ENCODE data around the gene VAV3. TPM values are rescaled to one million over a fixed set of nuclear protein-coding genes. Genes with fewer than 3 reads are reported as not detected.

Gene VAV3
- total RNA-seq, 3 donors from 2014 or later = 5.4 to 8.8 (median 5.8) TPM

Other genes with a start within 250 kb of the VAV3 start
- gene SLC25A24, start 235.2 kb upstream of the VAV3 start, total RNA-seq = 1 to 10 TPM; 6.0 to 9.7 (median 6.1) TPM